Measurements from ENCODE around the gene EPHA3. TPM values are rescaled to one million over a fixed set of nuclear protein-coding genes. Genes with fewer than 3 reads are reported as not detected.

The EPHA3 gene
- total RNA-seq, 2 experiments from 2014 or later: not detected

DNA sequence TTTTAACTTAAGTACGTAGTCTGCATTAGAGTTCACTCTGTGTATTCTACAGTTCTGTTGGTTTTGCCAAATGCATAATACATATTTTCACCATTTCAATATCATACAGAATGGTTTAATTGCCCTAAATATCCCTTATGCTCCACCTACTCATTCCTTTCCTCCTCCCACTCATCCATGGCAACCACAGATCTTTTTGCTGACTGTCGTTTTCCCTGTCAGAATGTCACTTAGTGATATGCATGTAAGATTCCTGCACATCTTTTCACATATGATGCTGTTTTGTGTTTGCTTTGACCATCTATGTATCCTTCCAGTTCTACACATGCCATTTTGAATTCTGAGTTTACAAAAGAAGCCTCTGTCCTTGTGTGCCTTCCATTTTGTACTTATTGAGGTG lies 36.7 kb downstream of the EPHA3 start:
- no peak overlapping the region for H3K4me3 ChIP-seq (ENCODE audit: low read length)
- DNase-seq (no peak), ATAC-seq (ENCODE audit: poor library complexity) (no peak)
- H3K27ac ChIP-seq (ENCODE audit: low read depth in 1 of 2, low read length in 2 of 2): no peak overlapping the region
- CTCF ChIA-PET: no interaction called here
- H3K4me1 Mint-ChIP-seq (ENCODE audit: low read depth): no peaks in the 10 kb centered on the region
- POLR2A ChIA-PET: no interaction called here
- H3K36me3 ChIP-seq (ENCODE audit: insufficient read depth, low read length): no peaks in the 10 kb centered on the region
- H3K9me3 Mint-ChIP-seq: no peaks in the 10 kb centered on the region
- H3K9me3 ChIP-seq (ENCODE audit: control insufficient read depth in 1 of 2, insufficient read depth in 1 of 2, low read length in 2 of 2): no peaks in the 10 kb centered on the region
- TF ChIP-seq, protein P1, sequence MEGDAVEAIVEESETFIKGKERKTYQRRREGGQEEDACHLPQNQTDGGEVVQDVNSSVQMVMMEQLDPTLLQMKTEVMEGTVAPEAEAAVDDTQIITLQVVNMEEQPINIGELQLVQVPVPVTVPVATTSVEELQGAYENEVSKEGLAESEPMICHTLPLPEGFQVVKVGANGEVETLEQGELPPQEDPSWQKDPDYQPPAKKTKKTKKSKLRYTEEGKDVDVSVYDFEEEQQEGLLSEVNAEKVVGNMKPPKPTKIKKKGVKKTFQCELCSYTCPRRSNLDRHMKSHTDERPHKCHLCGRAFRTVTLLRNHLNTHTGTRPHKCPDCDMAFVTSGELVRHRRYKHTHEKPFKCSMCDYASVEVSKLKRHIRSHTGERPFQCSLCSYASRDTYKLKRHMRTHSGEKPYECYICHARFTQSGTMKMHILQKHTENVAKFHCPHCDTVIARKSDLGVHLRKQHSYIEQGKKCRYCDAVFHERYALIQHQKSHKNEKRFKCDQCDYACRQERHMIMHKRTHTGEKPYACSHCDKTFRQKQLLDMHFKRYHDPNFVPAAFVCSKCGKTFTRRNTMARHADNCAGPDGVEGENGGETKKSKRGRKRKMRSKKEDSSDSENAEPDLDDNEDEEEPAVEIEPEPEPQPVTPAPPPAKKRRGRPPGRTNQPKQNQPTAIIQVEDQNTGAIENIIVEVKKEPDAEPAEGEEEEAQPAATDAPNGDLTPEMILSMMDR (IDR thresholded peaks at IDR 0.05): no peak
- H3K4me1 ChIP-seq (ENCODE audit: insufficient read depth, low read length): no peaks in the 10 kb centered on the region
- intact Hi-C loops (cut with DNase I, micrococcal nuclease): no loop called here
- H3K27me3 ChIP-seq (ENCODE audit: control insufficient read depth in 1 of 2, insufficient read depth in 2 of 2, low read length in 2 of 2): no peaks in the 10 kb centered on the region
- no peak overlapping the region for H3K4me3 Mint-ChIP-seq
- H3K27me3 Mint-ChIP-seq: no peaks in the 10 kb centered on the region
- no peak overlapping the region for H3K27ac Mint-ChIP-seq
- no peaks in the 10 kb centered on the region for H3K36me3 Mint-ChIP-seq (ENCODE audit: low read depth)

DNA sequence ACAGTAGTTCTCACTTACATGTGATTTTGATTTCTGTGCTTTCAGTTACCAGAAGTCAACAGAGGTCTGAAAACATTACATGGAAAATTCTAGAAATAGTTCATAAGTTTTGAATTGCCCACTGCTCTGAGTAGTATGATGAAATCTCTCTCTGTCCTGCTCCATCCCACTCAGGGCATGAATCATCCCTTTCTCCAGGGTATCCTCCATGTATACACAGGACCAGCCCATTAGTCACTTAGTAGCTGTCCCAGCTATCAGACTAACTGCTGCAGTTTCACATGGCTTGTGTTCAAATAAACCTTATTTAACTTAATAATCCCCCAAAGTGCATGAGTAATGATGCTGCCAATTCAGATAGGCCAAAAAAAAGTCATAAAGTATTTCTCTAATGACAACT lies 38.6 kb downstream of the EPHA3 start:
- no peaks in the 10 kb centered on the region for H3K4me1 ChIP-seq (ENCODE audit: insufficient read depth, low read length)
- H3K27me3 ChIP-seq (ENCODE audit: control insufficient read depth in 1 of 2, insufficient read depth in 2 of 2, low read length in 2 of 2): no peaks in the 10 kb centered on the region
- intact Hi-C loops (cut with DNase I, micrococcal nuclease): no loop called here
- Mint-ChIP-seq H3K9me3 (no peaks in the 10 kb centered on the region), H3K4me1 (ENCODE audit: low read depth) (no peaks in the 10 kb centered on the region), H3K27me3 (no peaks in the 10 kb centered on the region), H3K27ac (no peak overlapping the region), H3K4me3 (no peak overlapping the region), H3K36me3 (ENCODE audit: low read depth) (no peaks in the 10 kb centered on the region)
- DNase-seq (no peak), ATAC-seq (ENCODE audit: poor library complexity) (no peak)
- no peaks in the 10 kb centered on the region for H3K36me3 ChIP-seq (ENCODE audit: insufficient read depth, low read length)
- no peak overlapping the region for H3K27ac ChIP-seq (ENCODE audit: low read depth in 1 of 2, low read length in 2 of 2)
- no peaks in the 10 kb centered on the region for H3K9me3 ChIP-seq (ENCODE audit: control insufficient read depth in 1 of 2, insufficient read depth in 1 of 2, low read length in 2 of 2)
- POLR2A ChIA-PET: interaction anchor here (0.6 kb wide), 1 partner anchor 706 kb away, joined by 4 read pairs; no protein-coding TSS in a partner anchor
- TF ChIP-seq, protein P1 (IDR thresholded peaks at IDR 0.05): no peak
- no peak overlapping the region for H3K4me3 ChIP-seq (ENCODE audit: low read length)
- CTCF ChIA-PET: no interaction called here

DNA sequence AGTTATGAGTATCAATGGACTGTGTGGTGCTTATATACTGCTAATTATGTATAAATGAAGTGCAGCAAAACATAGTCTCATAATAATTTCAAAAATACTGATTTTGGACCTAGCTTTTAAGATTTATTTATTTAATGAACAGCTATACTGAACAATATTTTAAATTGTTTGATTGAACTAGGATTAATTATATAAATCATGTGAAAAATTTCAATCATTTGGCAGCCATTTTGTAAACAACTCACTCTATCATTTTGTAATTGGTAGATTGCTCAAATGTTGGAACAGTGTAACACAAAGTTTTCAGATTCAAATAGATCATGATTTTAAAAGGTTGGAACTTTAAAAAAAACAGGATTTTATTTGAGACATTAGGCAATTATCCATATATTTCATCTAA lies 47.0 kb downstream of the EPHA3 start:
- CTCF ChIA-PET: no interaction called here
- H3K27ac ChIP-seq (ENCODE audit: low read depth in 1 of 2, low read length in 2 of 2): no peak overlapping the region
- Mint-ChIP-seq H3K27ac (no peak overlapping the region), H3K27me3 (no peaks in the 10 kb centered on the region), H3K4me1 (ENCODE audit: low read depth) (no peaks in the 10 kb centered on the region), H3K36me3 (ENCODE audit: low read depth) (no peaks in the 10 kb centered on the region), H3K9me3 (peaks cover 6% of the 10 kb centered on the region), H3K4me3 (no peak overlapping the region)
- POLR2A ChIA-PET: no interaction called here
- intact Hi-C loops (cut with DNase I, micrococcal nuclease): no loop called here
- no peaks in the 10 kb centered on the region for H3K27me3 ChIP-seq (ENCODE audit: control insufficient read depth in 1 of 2, insufficient read depth in 2 of 2, low read length in 2 of 2)
- DNase-seq (no peak), ATAC-seq (ENCODE audit: poor library complexity) (no peak)
- TF ChIP-seq, protein P1 (IDR thresholded peaks at IDR 0.05): no peak
- H3K36me3 ChIP-seq (ENCODE audit: insufficient read depth, low read length): no peaks in the 10 kb centered on the region
- no peaks in the 10 kb centered on the region for H3K9me3 ChIP-seq (ENCODE audit: control insufficient read depth in 1 of 2, insufficient read depth in 1 of 2, low read length in 2 of 2)
- H3K4me1 ChIP-seq (ENCODE audit: insufficient read depth, low read length): no peaks in the 10 kb centered on the region
- H3K4me3 ChIP-seq (ENCODE audit: low read length): no peak overlapping the region

Measured in CD4-positive, alpha-beta T cell (primary cell).